CD4-positive, alpha-beta T cell (primary cell): ENCODE data around the gene CCDC182. TPM values are rescaled to one million over a fixed set of nuclear protein-coding genes. Genes with fewer than 3 reads are reported as not detected.

Source experiments
- ATAC-seq: fragments of 200-7000 bp; cut with Tn5 transposase; one replicate; pipeline ENCODE4 v1.10.0; 2022; ENCODE audit warnings: mild to moderate bottlenecking; ENCODE audit not compliant: poor library complexity
- CTCF ChIA-PET: fragments of 350-600 bp; sonication (Branson Sonifier 250); formaldehyde crosslinking; loops from one replicate; lab custom pipeline; 2021; ENCODE audit warnings: antibody characterized with exemption, inconsistent platforms; lab: Charles Lee
- POLR2A ChIA-PET: fragments of 350-600 bp; sonication (Branson Sonifier 250); formaldehyde crosslinking; loops from one replicate; lab custom pipeline; 2021; ENCODE audit warnings: antibody characterized with exemption, inconsistent platforms; lab: Charles Lee
- DNase-seq, 14 experiments: peaks; one replicate each; pipeline ENCODE4 v3.0.0-alpha.2; 2013 to 2020; ENCODE audit warnings: mixed read lengths in 2 of 14
- H3K27ac ChIP-seq, 2 donors: one replicate each; pipeline versions ENCODE4 v1.5.1 to v1.7.0; 2013; ENCODE audit warnings: low read length in 2 of 2, low read depth in 1 of 2, mild to moderate bottlenecking in 1 of 2
- H3K27me3 ChIP-seq, 2 experiments: 1 replicate in 1 of 2; 2 replicates in 1 of 2; pipeline versions ENCODE4 v1.6.1 to v1.7.0; 2013; ENCODE audit warnings: low read length in 2 of 2, control low read depth in 1 of 2, mild to moderate bottlenecking in 1 of 2, moderate library complexity in 1 of 2; ENCODE audit not compliant: insufficient read depth in 2 of 2, control insufficient read depth in 1 of 2
- H3K36me3 ChIP-seq: one replicate; pipeline ENCODE4 v1.6.1; 2013; ENCODE audit warnings: low read length, control low read depth; ENCODE audit not compliant: insufficient read depth
- H3K4me1 ChIP-seq: one replicate; pipeline ENCODE4 v1.6.1; 2013; ENCODE audit warnings: low read length, control low read depth; ENCODE audit not compliant: insufficient read depth
- H3K4me3 ChIP-seq: one replicate; pipeline ENCODE4 v1.5.1; 2013; ENCODE audit warnings: mild to moderate bottlenecking, low read length, moderate library complexity
- H3K9me3 ChIP-seq, 2 experiments: 1 replicate in 1 of 2; 2 replicates in 1 of 2; pipeline versions ENCODE4 v1.6.1 to v1.7.0; 2013; ENCODE audit warnings: low read length in 2 of 2, mild to moderate bottlenecking in 2 of 2, control low read depth in 1 of 2, moderate library complexity in 1 of 2; ENCODE audit not compliant: control insufficient read depth in 1 of 2, insufficient read depth in 1 of 2
- H3K27ac Mint-ChIP-seq: one replicate; pipeline ENCODE4 v1.8.0; 2020; ENCODE audit warnings: mixed read lengths
- H3K27me3 Mint-ChIP-seq: one replicate; pipeline ENCODE4 v1.8.0; 2021; ENCODE audit warnings: mixed read lengths
- H3K36me3 Mint-ChIP-seq: one replicate; pipeline ENCODE4 v1.8.0; 2021; ENCODE audit warnings: low read depth, mixed read lengths
- H3K4me1 Mint-ChIP-seq: one replicate; pipeline ENCODE4 v1.8.0; 2021; ENCODE audit warnings: low read depth, mixed read lengths
- H3K4me3 Mint-ChIP-seq: one replicate; pipeline ENCODE4 v1.8.0; 2020; ENCODE audit warnings: mild to moderate bottlenecking, mixed read lengths
- H3K9me3 Mint-ChIP-seq: one replicate; pipeline ENCODE4 v1.8.0; 2020; ENCODE audit warnings: mixed read lengths
- CTCF ChIP-seq: fragments of 200-600 bp; IDR thresholded peaks from one replicate; pipeline ENCODE4 v1.8.0; 2022; ENCODE audit warnings: antibody characterized with exemption, mild to moderate bottlenecking
- intact Hi-C, 2 experiments: fragments of 100-400 bp; cut with DNase I in 1 of 2; cut with micrococcal nuclease in 1 of 2; formaldehyde crosslinking; loops; one replicate each; pipeline versions ENCODE4 v1.15.1 to v1.9.0; 2023 to 2025; cut with DNase I, micrococcal nuclease
- total RNA-seq, 174 experiments: library from RNA in 2 of 174; stranded (reverse) in 2 of 174; gene quantifications; one replicate each; pipeline ENCODE4 v1.2.3 and lab custom pipeline; 2021 to 2026

The CCDC182 gene
- total RNA-seq, 2 experiments from 2014 or later, result not detected

- Mint-ChIP-seq H3K36me3 (no peaks in the 10 kb centered on the region), H3K27ac (no peak overlapping the region), H3K27me3 (no peaks in the 10 kb centered on the region), H3K4me1 (no peaks in the 10 kb centered on the region), H3K9me3 (no peaks in the 10 kb centered on the region), H3K4me3 (no peak overlapping the region)
- Histone ChIP-seq H3K4me3 (no peak overlapping the region), H3K27ac (no peak overlapping the region), H3K27me3 (no peaks in the 10 kb centered on the region), H3K4me1 (no peaks in the 10 kb centered on the region), H3K36me3 (no peaks in the 10 kb centered on the region), H3K9me3 (no peaks in the 10 kb centered on the region)
- ChIA-PET POLR2A (no interaction called here), CTCF (interaction anchor here (0.8 kb wide), 1 partner anchor 8 kb away, joined by 3 read pairs; no protein-coding TSS in a partner anchor)
- intact Hi-C loops, result no loop called here
- TF ChIP-seq CTCF, result peak; percentile 17
- ATAC-seq (no peak), DNase-seq (peak in 3 of 14 experiments; percentile 30 to 43 (median 41))
These were observed 5.5 kb downstream of the CCDC182 start for GRCh38 chr17:57739402-57740234.

- ChIA-PET CTCF (no interaction called here), POLR2A (no interaction called here)
- Mint-ChIP-seq H3K27ac (no peak overlapping the region), H3K4me1 (no peaks in the 10 kb centered on the region), H3K4me3 (no peak overlapping the region), H3K27me3 (no peaks in the 10 kb centered on the region), H3K9me3 (no peaks in the 10 kb centered on the region), H3K36me3 (no peaks in the 10 kb centered on the region)
- ATAC-seq, result no peak
- H3K4me1 ChIP-seq, result no peaks in the 10 kb centered on the region
- H3K36me3 ChIP-seq, result no peaks in the 10 kb centered on the region
- no peak overlapping the region for H3K4me3 ChIP-seq
- H3K27me3 ChIP-seq, result no peaks in the 10 kb centered on the region
- H3K9me3 ChIP-seq, result no peaks in the 10 kb centered on the region
- no peak for TF ChIP-seq CTCF
- no peak for DNase-seq
- intact Hi-C loops, result no loop called here
- no peak overlapping the region for H3K27ac ChIP-seq
These were observed 7.6 kb downstream of the CCDC182 start for GRCh38 chr17:57737450-57737849.

GRCh38 chr17:57735707-57736106 lies 9.4 kb downstream of the CCDC182 start:
- Mint-ChIP-seq H3K4me3 (no peak overlapping the region), H3K4me1 (no peaks in the 10 kb centered on the region), H3K36me3 (no peaks in the 10 kb centered on the region), H3K27ac (no peak overlapping the region), H3K9me3 (no peaks in the 10 kb centered on the region), H3K27me3 (no peaks in the 10 kb centered on the region)
- no peak overlapping the region for H3K27ac ChIP-seq
- intact Hi-C loops, result no loop called here
- CTCF ChIA-PET, result no interaction called here
- DNase-seq, result peak in 1 of 14 experiments; percentile 10
- H3K4me1 ChIP-seq, result no peaks in the 10 kb centered on the region
- H3K4me3 ChIP-seq, result no peak overlapping the region
- no peaks in the 10 kb centered on the region for H3K36me3 ChIP-seq
- POLR2A ChIA-PET, result no interaction called here
- H3K27me3 ChIP-seq, result no peaks in the 10 kb centered on the region
- H3K9me3 ChIP-seq, result no peaks in the 10 kb centered on the region
- no peak for TF ChIP-seq CTCF
- ATAC-seq, result no peak
